HCT116 (cell line): ENCODE results near the gene SESN3.

Experiments used
- CEBPB ChIP-seq: IDR thresholded peaks from 2 replicates; pipeline ENCODE4 v1.6.1; 2012; ENCODE audit warnings: low read depth
- CTCF ChIP-seq, 3 experiments: fragments of 200-600 bp in 1 of 3; sonication (generic) in 1 of 3; IDR thresholded peaks in 2 of 3; conservative IDR thresholded peaks in 1 of 3; 2 replicates each; pipeline ENCODE4 v1.5.1; 2012 to 2017; ENCODE audit warnings: low read depth in 2 of 3, low read length in 2 of 3, antibody characterized with exemption in 1 of 3, borderline replicate concordance in 1 of 3, control low read depth in 1 of 3, mild to moderate bottlenecking in 1 of 3, mixed read lengths in 1 of 3, mixed run types in 1 of 3, moderate library complexity in 1 of 3; ENCODE audit not compliant: insufficient read depth in 1 of 3
- POLR2A ChIP-seq: IDR thresholded peaks from 2 replicates; pipeline ENCODE4 v1.7.0; 2011; ENCODE audit warnings: borderline replicate concordance; ENCODE audit not compliant: insufficient read depth, insufficient read length; ENCODE audit errors: extremely low read depth

- TF ChIP-seq CTCF (IDR thresholded peaks at IDR 0.05 in 2 of 3, conservative IDR thresholded peaks at IDR 0.05 in 1 of 3; ENCODE audit: borderline replicate concordance in 1 of 3, insufficient read depth in 1 of 3, low read depth in 2 of 3, low read length in 2 of 3) (no peak), POLR2A (no peak), CEBPB (no peak)
These were observed 45.1 kb upstream of the SESN3 start for GRCh38 chr11:95276139-95276538.
